Stimulated activated CD4-positive, alpha-beta T cell treated with anti-CD3 and anti-CD28 coated beads, TNF-alpha, amount 100 ng/mL, for 24 hours (primary cell): ENCODE measurements around the gene RTN4.

Experiments
- DNase-seq, 3 experiments: peaks; one replicate each; pipeline ENCODE4 v3.0.0-alpha.2; 2020; ENCODE audit warnings: low read depth in 3 of 3

The RTN4 gene

GRCh38 chr2:55038428-55038827 is 11.8 kb downstream of the RTN4 start:
- DNase-seq = no peak

GRCh38 chr2:55035716-55036115 is 14.5 kb downstream of the RTN4 start:
- no peak for DNase-seq

GRCh38 chr2:55033921-55034320 is 16.3 kb downstream of the RTN4 start:
- no peak for DNase-seq

- DNase-seq = no peak
Observed at GRCh38 chr2:55033076-55033742, 17.0 kb downstream of the RTN4 start.

GRCh38 chr2:55031505-55031904 is 18.7 kb downstream of the RTN4 start:
- no peak for DNase-seq

GRCh38 chr2:55030766-55031165 is 19.5 kb downstream of the RTN4 start:
- no peak for DNase-seq

GRCh38 chr2:55029098-55029497 is 21.2 kb downstream of the RTN4 start:
- DNase-seq = no peak

GRCh38 chr2:55027226-55027625 is 23.0 kb downstream of the RTN4 start:
- no peak for DNase-seq

- DNase-seq = no peak
Observed at GRCh38 chr2:55026202-55026601, 24.0 kb downstream of the RTN4 start.

GRCh38 chr2:55025627-55026026 is 24.6 kb downstream of the RTN4 start:
- no peak for DNase-seq

- no peak for DNase-seq
Observed at GRCh38 chr2:55025082-55025481, 25.2 kb downstream of the RTN4 start.

- DNase-seq = no peak
Observed at GRCh38 chr2:55022476-55022875, 27.8 kb downstream of the RTN4 start.

- no peak for DNase-seq
Observed at GRCh38 chr2:55019526-55020258, 30.6 kb downstream of the RTN4 start.

- DNase-seq = no peak
Observed at GRCh38 chr2:55018619-55019018, 31.6 kb downstream of the RTN4 start.

GRCh38 chr2:55017880-55018279 is 32.4 kb downstream of the RTN4 start:
- DNase-seq = no peak

- no peak for DNase-seq
Observed at GRCh38 chr2:55017428-55017827, 32.8 kb downstream of the RTN4 start.

- peak in 2 of 3 experiments; percentile 7 to 17 for DNase-seq
Observed at GRCh38 chr2:55014962-55015939, 35.0 kb downstream of the RTN4 start.

GRCh38 chr2:55013936-55014335 is 36.3 kb downstream of the RTN4 start:
- DNase-seq = no peak

- DNase-seq = no peak
Observed at GRCh38 chr2:55012672-55013484, 37.4 kb downstream of the RTN4 start.

GRCh38 chr2:55011831-55012671 is 38.2 kb downstream of the RTN4 start:
- no peak for DNase-seq

GRCh38 chr2:55010915-55011314 is 39.3 kb downstream of the RTN4 start:
- DNase-seq = no peak
